Esophagus mucosa (tissue), 1 donor: ENCODE measurements around the gene SND1. TPM values are rescaled to one million over a fixed set of nuclear protein-coding genes. Genes with fewer than 3 reads are reported as not detected.
"Not testable (repeated sequence)": the region's sequence is repeated elsewhere in the genome, so short reads cannot be mapped to it uniquely, and the experiment has no call there.

Experiments
- ATAC-seq: fragments of 200-7000 bp; cut with Tn5 transposase; one replicate; pipeline ENCODE4 v1.9.1; 2020
- total RNA-seq: library from RNA; stranded (reverse); gene quantifications from one replicate; pipeline ENCODE4 v1.2.4, GENCODE V29; 2023
- donor health status: DM: yes; HTN: yes; CAD: no.

Gene SND1
- total RNA-seq, 1 donor from 2014 or later = 115 TPM

GRCh38 chr7:127940381-127941160 lies 288.6 kb downstream of the SND1 start:
- ATAC-seq = no peak

DNA sequence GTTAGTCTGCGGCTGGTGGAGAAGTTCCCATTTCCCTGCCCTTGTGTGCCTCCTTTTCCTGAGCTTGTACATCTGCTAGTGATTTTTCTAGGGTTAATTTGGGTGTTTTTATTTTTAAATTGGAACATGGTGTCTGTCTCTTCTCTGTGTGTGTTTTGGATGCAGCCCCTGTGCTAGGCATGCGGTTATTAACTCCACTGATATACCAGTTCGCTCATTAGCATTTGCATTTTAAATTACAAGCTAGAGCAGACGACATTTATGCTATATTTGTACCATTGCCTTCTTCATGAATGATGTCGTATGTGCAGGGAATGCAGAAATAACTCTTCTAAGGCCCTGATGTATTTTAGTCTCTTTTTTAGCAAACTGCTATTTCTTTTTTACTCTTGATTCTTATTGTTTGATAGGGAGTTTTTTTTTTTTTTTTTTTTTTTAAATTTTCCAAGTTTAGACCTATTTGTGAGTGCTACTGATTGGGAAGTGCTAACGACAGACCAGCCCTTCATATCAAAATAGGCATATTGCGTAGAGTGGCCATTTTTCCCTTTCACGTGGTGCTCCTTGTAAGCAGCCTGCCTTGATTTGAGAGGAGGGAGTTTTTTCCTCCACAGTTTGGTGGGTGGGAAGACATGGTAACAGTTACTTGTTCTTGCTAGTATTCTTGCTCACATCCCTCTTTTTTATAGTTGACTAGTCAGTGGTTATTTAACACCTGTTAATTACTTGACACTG lies 289.6 kb downstream of the SND1 start:
- no peak for ATAC-seq

DNA sequence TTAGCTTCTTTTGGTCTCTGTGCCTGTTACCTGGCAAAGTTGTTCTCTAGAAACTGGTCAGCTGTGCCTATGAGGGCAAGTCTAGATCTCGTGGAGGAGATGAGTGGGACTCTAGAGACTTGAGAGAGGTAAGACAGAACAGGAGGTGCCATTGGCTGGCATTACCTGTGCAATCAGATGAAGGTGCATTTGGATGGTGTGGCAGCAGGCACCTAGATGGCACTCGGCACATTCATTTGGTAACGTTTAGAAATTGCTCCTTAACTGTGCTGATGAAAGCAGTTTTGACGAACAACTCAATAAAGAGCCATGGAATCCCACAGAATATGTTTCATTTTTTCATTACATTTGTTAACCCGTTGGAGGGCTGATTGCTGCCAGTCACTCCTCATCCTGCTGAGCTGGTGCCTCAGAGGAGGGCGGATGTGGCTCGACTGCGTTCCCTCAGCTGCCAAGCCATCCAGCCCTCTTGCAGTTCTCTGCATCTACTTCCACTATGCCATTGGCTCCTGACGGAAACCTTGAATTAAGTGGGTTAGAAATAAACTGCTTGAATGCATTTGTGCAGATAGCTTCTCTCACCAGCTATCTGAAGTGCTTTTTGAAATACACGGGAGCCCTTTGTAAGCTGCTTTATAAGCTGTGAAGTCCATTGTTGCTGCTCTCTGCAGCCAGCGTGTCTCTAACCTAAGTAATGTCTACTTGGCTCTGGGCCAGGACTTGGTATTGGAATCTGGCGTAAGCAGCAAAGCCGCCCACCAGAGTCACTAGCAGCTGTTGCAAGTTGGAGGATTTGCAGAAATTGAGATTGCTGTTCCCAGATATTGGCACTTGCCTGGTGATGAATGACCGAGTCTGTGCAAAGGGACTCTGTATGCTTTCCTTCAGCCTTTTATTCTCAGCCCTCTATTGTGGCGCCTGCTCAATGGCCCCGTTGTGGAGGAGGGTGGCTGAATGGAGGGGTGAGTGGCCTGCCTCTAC lies 291.8 kb downstream of the SND1 start:
- ATAC-seq = no peak

DNA sequence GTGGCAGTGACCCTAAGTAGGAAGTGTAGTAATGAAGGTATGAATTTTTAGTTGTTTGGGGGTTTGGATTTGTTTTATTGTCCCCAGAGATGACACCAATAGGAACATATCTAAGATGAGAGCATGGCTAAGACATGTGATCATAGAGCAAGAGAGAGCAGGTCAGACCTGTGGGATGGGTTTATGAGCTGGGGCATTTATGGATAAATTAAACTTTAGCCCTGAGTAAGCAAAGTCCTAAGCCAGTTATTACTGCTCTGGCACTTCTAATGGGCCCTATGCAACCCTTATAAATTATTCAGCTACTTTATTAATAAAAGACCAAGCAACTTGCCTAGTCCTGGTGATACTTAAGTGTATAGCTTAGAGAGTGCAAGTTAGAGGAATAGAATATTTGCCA lies 294.1 kb downstream of the SND1 start:
- peak; percentile 97 for ATAC-seq

- ATAC-seq = no peak
Observed at GRCh38 chr7:127946847-127947246, 294.9 kb downstream of the SND1 start.

DNA sequence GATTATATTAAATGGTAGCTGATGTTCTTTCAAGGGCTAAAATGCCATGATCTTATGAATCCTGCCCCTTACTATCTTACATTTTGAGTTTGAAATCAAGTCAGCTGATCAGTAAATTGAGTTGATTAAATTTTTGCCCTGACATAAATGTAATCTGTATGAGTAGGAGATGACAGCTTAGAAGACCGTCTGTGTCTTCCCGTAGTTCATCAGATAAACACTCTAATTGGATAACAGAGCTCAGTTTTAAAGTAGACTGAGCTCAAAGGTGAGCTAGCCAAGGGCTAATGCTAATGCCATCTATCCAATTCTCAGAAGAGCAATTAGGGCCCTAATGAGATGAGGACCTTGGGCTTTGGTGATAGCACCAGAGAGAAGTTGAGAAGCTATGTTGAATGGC lies 296.3 kb downstream of the SND1 start:
- ATAC-seq = no peak

DNA sequence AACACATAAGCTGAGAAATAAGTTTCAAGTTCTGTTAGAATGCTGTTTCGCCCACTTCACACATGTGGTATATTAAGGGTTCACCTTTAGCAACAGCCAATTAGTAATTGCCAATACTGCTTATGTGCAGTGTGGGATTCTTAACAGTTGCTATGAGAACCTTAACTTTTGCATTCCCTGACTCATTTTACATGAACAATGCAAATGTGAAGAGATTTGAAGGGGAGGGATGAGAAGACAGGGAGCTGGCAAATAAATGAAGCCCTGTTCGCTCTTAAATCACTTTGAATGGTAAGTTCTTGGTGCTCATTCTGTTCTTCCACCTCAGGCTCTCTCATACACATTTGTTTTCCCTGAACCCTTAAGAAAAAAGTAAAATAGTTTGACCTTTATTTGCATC lies 296.9 kb downstream of the SND1 start:
- no peak for ATAC-seq

GRCh38 chr7:127949769-127950222 lies 297.8 kb downstream of the SND1 start:
- ATAC-seq = no peak

DNA sequence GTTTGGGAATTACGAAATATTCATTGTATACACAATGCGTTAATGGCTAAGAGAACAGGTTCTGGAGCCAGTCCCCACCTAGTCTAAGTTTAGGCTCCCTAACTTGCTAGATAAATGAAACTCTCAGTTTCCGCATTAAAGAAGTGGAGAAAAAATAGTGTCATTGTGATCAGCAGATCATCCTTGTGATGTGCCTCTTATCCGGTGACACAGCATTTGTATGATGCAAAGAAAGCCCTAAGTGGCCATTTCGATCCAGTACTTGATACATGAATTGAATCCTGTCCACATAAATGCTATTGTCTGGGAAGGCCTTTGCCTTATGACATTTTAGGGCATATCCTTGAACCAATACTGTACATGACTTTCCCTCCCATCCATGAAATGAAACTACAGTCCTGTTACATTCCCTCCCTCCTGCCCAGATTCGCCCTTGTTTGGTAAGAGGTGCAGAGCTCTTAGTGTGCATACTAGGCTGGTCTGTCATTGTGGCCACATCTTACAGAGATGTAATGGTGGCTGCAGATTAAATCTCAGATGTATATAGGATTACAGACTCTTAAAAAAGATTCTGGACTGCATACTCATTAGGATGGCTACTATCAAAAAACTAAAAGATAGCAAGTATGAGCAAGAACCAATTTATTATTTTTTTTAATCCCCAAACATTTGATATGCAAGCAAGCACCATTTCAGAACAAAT lies 298.4 kb downstream of the SND1 start:
- no peak for ATAC-seq

DNA sequence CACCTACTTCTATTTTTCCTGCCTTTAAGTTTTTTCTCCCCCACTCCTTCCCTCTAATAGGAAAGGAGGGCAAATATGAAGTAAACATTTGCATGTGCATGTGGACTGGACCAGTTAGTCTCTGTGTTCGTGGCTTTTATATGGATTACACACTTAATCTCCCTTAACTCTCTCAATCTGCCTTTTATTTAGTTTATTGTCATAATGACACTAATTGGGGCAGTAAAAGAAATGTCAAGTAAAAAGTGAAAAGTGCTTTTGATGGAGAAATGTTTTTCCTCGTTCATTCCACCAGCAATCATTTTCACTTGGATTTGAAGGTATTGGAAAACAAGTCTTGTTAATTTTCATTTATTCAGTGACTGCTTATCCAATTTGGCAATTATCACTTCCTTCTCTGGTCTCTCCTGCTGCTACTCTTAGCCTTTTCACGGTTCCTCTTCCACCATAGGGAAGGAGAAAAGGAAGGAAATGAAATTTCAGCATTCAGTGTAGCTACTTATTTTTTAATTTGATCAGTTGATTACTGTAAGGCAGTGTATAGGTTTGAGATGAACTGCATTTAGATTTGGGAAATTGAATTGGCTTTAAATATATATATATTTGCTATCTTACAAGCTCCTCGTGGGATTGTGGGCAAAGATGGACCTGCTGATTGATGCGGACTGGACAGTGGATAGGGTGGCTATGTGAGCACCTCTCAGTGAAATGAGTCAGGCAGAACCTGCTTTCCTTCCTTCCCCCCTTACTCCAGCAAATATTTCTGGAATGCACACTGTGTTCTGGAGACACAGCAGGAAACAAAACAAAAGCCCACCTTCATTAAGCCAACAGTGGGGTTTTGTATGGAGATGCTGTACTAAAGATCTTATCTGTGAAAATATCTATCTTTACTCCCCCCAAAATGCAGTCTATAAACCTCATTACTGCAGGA lies 301.7 kb downstream of the SND1 start:
- no peak for ATAC-seq

- ATAC-seq = no peak
Observed at GRCh38 chr7:127954357-127954748, 302.4 kb downstream of the SND1 start.

DNA sequence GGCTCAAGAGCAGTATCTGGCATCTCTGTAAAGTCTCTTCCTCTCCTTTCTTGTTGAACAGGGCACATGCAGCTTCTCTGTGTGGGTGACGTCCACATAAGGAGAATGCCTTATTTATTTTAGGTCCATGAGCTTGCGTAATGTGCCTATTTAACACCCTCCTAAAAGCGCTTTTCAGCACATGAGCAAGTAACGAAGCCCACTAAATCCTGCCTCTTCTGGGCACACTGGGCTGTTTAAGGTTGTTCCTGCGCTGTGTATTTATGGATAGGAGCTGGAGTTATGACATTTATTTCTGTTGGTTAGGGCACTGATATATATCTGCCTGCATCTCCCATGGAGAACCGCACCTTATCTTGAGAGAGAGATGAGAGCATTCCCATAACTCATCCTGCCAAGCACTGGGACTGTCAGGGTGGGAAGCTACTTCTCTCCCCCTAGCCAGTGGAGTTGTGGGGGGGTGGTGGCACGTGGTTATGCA lies 303.1 kb downstream of the SND1 start:
- no peak for ATAC-seq

DNA sequence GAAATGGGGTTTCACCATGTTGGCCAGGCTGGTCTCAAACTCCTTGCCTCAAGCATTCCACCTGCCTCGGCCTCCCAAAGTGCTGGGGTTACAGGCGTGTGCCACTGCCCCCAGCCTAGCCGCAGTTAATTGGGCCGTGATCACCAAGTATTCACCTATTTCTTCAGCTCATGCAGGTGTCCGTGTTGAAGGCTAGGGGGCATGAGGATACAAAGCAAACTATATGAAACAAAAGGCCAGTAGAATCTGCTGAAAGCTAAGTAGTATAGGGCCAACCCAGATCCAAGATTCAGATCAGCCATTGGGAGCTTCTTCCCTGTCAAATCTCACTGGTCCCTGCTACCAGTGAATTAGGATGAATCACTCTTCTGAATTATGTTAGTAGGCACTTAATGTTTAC lies 305.9 kb downstream of the SND1 start:
- no peak for ATAC-seq

- no peak for ATAC-seq
Observed at GRCh38 chr7:127959770-127960169, 307.8 kb downstream of the SND1 start.

- no peak for ATAC-seq
Observed at GRCh38 chr7:127961786-127962453, 309.9 kb downstream of the SND1 start.

- ATAC-seq = no peak
Observed at GRCh38 chr7:127962589-127963361, 310.8 kb downstream of the SND1 start.

DNA sequence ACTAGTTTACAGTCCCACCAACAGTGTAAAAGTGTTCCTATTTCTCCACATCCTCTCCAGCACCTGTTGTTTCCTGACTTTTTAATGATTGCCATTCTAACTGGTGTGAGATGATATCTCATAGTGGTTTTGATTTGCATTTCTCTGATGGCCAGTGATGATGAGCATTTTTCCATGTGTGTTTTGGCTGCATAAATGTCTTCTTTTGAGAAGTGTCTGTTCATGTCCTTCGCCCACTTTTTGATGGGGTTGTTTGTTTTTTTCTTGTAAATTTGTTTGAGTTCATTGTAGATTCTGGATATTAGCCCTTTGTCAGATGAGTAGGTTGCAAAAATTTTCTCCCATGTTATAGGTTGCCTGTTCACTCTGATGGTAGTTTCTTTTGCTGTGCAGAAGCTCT lies 311.9 kb downstream of the SND1 start:
- not testable (repeated sequence) for ATAC-seq

DNA sequence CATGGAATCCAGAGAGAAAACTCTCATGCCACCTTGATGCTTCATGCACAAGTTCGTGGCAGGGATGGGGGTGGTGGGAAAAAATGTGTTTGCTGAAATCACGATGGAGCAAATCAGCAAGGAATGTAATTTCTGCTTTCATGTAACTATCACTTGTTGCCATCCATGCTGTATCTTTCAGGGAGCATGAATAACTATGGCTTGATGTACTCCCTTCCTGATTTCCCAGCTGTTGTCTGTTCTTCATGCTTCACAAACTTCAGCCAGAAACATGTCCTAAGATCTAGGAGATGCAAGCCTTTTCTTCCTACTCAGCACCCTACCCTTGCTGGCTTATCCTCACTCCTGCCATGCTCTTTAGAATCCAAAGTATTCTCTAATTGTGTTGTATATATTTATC lies 315.3 kb downstream of the SND1 start:
- no peak for ATAC-seq

- no peak for ATAC-seq
Observed at GRCh38 chr7:127968547-127968946, 316.6 kb downstream of the SND1 start.
